ENCODE data around the gene MPPED1.

GRCh38 chr22:43504068-43504467, 92.3 kb downstream of the MPPED1 start:
- TF ChIP-seq POLR2AphosphoS5 (IDR thresholded peaks at IDR 0.05) (no peak), CTCF (IDR thresholded peaks at IDR 0.05 in 8 of 11, conservative IDR thresholded peaks at IDR 0.05 in 3 of 11) (no peak)
